Adrenal gland (tissue), 12 donors: ENCODE data around the gene KRT1. TPM values are rescaled to one million over a fixed set of nuclear protein-coding genes. Genes with fewer than 3 reads are reported as not detected.
A peak's percentile ranks its signal among the peaks of the same experiment; 100 is the strongest.

Experiments used
- DNase-seq, 7 donors: peaks; one replicate each; pipeline ENCODE4 v3.0.0-alpha.2; 2019 to 2020
- H3K27ac ChIP-seq, 5 donors: fragments of 200-600 bp; sonication (generic) in 4 of 5; 1 replicate in 3 of 5; 2 replicates in 2 of 5; pipeline versions ENCODE4 v1.5.1 to v1.8.0; 2016 to 2020; ENCODE audit warnings: mild to moderate bottlenecking in 1 of 5
- H3K27me3 ChIP-seq: fragments of 200-600 bp; 2 replicates; pipeline ENCODE4 v1.8.0; 2021
- H3K36me3 ChIP-seq, 2 donors: fragments of 200-600 bp; replicated peaks in 1 of 2; 1 replicate in 1 of 2; 2 replicates in 1 of 2; pipeline versions ENCODE4 v1.5.1 to v1.8.0; 2018 to 2022
- H3K4me1 ChIP-seq, 2 donors: fragments of 200-600 bp; replicated peaks in 1 of 2; 1 replicate in 1 of 2; 2 replicates in 1 of 2; pipeline versions ENCODE4 v1.5.1 to v1.8.0; 2018 to 2021
- H3K4me3 ChIP-seq, 4 donors: fragments of 200-600 bp; sonication (generic) in 3 of 4; one replicate each; pipeline ENCODE4 v1.5.1; 2016 to 2018
- H3K9me3 ChIP-seq, 3 donors: fragments of 200-600 bp; sonication (generic) in 1 of 3; replicated peaks in 1 of 3; 1 replicate in 2 of 3; 2 replicates in 1 of 3; pipeline versions ENCODE4 v1.5.1 to v1.8.0; 2016 to 2021
- POLR2A ChIP-seq, 2 donors: fragments of 450-650 bp; IDR thresholded peaks; one replicate each; pipeline ENCODE4 v1.6.1; 2017; ENCODE audit warnings: antibody characterized with exemption in 2 of 2, mild to moderate bottlenecking in 2 of 2, moderate library complexity in 1 of 2
- whole genome bisulfite sequencing, 4 donors: extraction: QIAGEN DNeasy Blood & Tissue Kit in 2 of 4; methylation state at CpG; one replicate each; pipeline versions ENCODE4 v1.1.5 to v1.1.7; 2013 to 2017; 5-methylcytosine and 5-hydroxymethylcytosine counted together
- intact Hi-C, 2 donors: fragments of 100-400 bp; cut with DNase I; formaldehyde crosslinking; loops; one replicate each; pipeline versions ENCODE4 v1.14.1 to v1.15.0; 2022 to 2023
- polyA plus RNA-seq, 3 donors: library from polyadenylated mRNA; stranded (reverse); fragments of 200-250 nt in 2 of 3; fragments of 350-450 nt in 1 of 3; fragmentation: Illumina TruSeq in 1 of 3; extraction: RNeasy Lipid Tissue Mini Kit (QIAGEN cat#74804) in 1 of 3; gene quantifications; one replicate each; pipeline ENCODE4 v1.2.3, GENCODE V29; 2013 to 2014
- total RNA-seq, 9 donors: library from RNA; depleted of rRNA in 4 of 9; stranded (reverse); fragments of >200 nt in 4 of 9; fragments of 120-200 nt in 1 of 9; fragmentation: NEBNext Ultra II Directional in 1 of 9; extraction: Animal tissue kit (Norgen Biotek cat#: 25700) in 1 of 9; gene quantifications; one replicate each; pipeline versions ENCODE4 v1.1.0 to v1.2.4, GENCODE V29; 2013 to 2023
- TF ChIP-seq, protein P1 (sequence below), 6 experiments: fragments of 450-650 bp in 4 of 6; fragments of 200-600 bp in 2 of 6; sonication (generic) in 1 of 6; IDR thresholded peaks; 1 replicate in 5 of 6; 2 replicates in 1 of 6; pipeline versions ENCODE4 v1.5.1 to v1.8.0; 2016 to 2021; ENCODE audit warnings: antibody characterized with exemption in 6 of 6, mild to moderate bottlenecking in 2 of 6, moderate library complexity in 1 of 6
- donor health status: healthy with polysubstance abuse.
- donor health status: Bipolar disorder and iron deficiency.
- donor health status: DM: yes; HTN: yes; CAD: no.
- donor health status: DM: no; HTN: no; CAD: no.
- donor health status: DM: no; HTN: no; CAD: no.
- donor health status: DM: yes; HTN: yes; CAD: no.

The KRT1 gene
- total and polyA plus RNA-seq, 12 donors: 0.08 to 0.67 TPM; not detected in 10

DNA sequence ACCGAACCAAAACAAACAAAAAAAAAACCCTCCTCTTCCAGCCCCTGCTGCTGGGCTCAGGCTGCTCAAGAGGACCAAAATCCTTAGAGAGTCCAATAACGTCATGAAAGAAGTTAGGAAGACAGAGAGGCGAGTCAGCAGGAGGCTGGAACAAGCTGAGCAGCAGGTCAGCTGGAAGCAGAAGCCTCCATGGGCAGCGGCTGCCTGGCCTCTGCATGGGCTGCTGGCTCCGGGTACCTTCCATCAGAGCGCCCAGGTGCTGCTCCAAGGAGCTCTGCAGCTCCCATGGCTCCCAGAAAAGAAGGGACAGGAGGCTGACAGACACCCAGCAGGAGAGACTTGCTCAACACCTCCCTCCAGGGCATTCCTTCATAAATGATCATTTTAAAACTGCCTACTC, 25.0 kb downstream of the KRT1 start:
- WGBS, 4 donors: 47 to 73% (median 58%) methylated on average over 6 of the region's 6 CpGs

GRCh38 chr12:52651726-52652261, 28.4 kb downstream of the KRT1 start, which contains the start of gene KRT2:
TSS of gene KRT2 (minus strand) at chr12:52652211. CDS start at chr12:52652142, 69 bp downstream.
- Histone ChIP-seq H3K4me1 (no peaks in the 10 kb centered on the region), H3K4me3 (no peak within 1 kb of the TSS), H3K27ac (no peak within 1 kb of the TSS), H3K27me3 (peaks cover 13% of the 10 kb centered on the region), H3K36me3 (no peaks in the 10 kb centered on the region), H3K9me3 (no peaks in the 10 kb centered on the region)
- intact Hi-C loops: no loop called here
- DNase-seq: no peak
- TF ChIP-seq POLR2A (IDR thresholded peaks at IDR 0.05): no peak
- TF ChIP-seq, protein P1, sequence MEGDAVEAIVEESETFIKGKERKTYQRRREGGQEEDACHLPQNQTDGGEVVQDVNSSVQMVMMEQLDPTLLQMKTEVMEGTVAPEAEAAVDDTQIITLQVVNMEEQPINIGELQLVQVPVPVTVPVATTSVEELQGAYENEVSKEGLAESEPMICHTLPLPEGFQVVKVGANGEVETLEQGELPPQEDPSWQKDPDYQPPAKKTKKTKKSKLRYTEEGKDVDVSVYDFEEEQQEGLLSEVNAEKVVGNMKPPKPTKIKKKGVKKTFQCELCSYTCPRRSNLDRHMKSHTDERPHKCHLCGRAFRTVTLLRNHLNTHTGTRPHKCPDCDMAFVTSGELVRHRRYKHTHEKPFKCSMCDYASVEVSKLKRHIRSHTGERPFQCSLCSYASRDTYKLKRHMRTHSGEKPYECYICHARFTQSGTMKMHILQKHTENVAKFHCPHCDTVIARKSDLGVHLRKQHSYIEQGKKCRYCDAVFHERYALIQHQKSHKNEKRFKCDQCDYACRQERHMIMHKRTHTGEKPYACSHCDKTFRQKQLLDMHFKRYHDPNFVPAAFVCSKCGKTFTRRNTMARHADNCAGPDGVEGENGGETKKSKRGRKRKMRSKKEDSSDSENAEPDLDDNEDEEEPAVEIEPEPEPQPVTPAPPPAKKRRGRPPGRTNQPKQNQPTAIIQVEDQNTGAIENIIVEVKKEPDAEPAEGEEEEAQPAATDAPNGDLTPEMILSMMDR (IDR thresholded peaks at IDR 0.05): no peak
- WGBS, 4 donors: 95 to 98% (median 96%) methylated on average over 11 to 16 of the region's 16 CpGs

More for the DNA sequence above, 25.0 kb downstream of the KRT1 start:
- Histone ChIP-seq H3K27me3 (peaks cover 13% of the 10 kb centered on the region), H3K4me1 (no peaks in the 10 kb centered on the region), H3K9me3 (no peaks in the 10 kb centered on the region), H3K27ac (no peak overlapping the region), H3K4me3 (no peak overlapping the region), H3K36me3 (no peaks in the 10 kb centered on the region)
- intact Hi-C loops: no loop called here
- no peak for DNase-seq
- TF ChIP-seq, protein P1 (IDR thresholded peaks at IDR 0.05): no peak
- no peak for TF ChIP-seq POLR2A (IDR thresholded peaks at IDR 0.05)

- Histone ChIP-seq H3K9me3 (no peaks in the 10 kb centered on the region), H3K4me3 (no peak overlapping the region), H3K27me3 (peaks cover 13% of the 10 kb centered on the region), H3K27ac (peak overlapping the region in 1 of 5 donors; percentile 34), H3K36me3 (no peaks in the 10 kb centered on the region), H3K4me1 (no peaks in the 10 kb centered on the region)
- intact Hi-C loops: no loop called here
- 59 to 70% (median 69%) methylated on average over 12 of the region's 12 CpGs for WGBS, 4 donors
- no peak for TF ChIP-seq POLR2A (IDR thresholded peaks at IDR 0.05)
- TF ChIP-seq, protein P1 (IDR thresholded peaks at IDR 0.05): no peak
- peak in 4 of 7 donors; percentile 4 to 52 (median 20) for DNase-seq
Measured at GRCh38 chr12:52650520-52651081, 29.6 kb downstream of the KRT1 start.

DNA sequence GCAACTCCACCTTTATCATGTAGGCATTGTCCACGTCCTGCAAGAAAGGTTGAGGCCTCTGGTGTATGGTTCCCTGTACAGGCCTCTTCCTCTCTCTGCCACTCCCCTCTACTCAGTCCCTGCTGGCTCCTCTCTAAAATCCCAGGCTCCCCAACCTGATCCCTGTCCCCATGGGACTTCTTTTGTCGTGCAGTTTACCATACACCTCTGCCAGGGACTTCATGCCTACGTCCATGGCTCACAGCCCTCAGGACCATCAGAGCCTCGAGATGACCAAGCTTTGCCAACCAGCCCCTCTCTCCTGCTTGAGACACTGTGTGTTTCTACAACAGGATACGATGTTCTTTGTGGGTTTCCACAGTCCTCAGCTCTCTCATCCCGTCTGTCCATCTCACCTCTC, 31.1 kb downstream of the KRT1 start:
- no peaks in the 10 kb centered on the region for H3K9me3 ChIP-seq
- no peak overlapping the region for H3K4me3 ChIP-seq
- intact Hi-C loops: no loop called here
- DNase-seq: no peak
- TF ChIP-seq POLR2A (IDR thresholded peaks at IDR 0.05): no peak
- TF ChIP-seq, protein P1 (IDR thresholded peaks at IDR 0.05): no peak
- H3K4me1 ChIP-seq: no peaks in the 10 kb centered on the region
- no peak overlapping the region for H3K27ac ChIP-seq
- H3K27me3 ChIP-seq: peaks cover 9% of the 10 kb centered on the region
- H3K36me3 ChIP-seq: no peaks in the 10 kb centered on the region
- WGBS, 4 donors: 63 to 81% (median 74%) methylated on average over 6 of the region's 6 CpGs
